ENCODE results near the gene ZACN. TPM values are rescaled to one million over a fixed set of nuclear protein-coding genes. Genes with fewer than 3 reads are reported as not detected.

Gene ZACN
- 0.26 TPM in 1 of 2 replicates, not detected in the other for total RNA-seq

DNA sequence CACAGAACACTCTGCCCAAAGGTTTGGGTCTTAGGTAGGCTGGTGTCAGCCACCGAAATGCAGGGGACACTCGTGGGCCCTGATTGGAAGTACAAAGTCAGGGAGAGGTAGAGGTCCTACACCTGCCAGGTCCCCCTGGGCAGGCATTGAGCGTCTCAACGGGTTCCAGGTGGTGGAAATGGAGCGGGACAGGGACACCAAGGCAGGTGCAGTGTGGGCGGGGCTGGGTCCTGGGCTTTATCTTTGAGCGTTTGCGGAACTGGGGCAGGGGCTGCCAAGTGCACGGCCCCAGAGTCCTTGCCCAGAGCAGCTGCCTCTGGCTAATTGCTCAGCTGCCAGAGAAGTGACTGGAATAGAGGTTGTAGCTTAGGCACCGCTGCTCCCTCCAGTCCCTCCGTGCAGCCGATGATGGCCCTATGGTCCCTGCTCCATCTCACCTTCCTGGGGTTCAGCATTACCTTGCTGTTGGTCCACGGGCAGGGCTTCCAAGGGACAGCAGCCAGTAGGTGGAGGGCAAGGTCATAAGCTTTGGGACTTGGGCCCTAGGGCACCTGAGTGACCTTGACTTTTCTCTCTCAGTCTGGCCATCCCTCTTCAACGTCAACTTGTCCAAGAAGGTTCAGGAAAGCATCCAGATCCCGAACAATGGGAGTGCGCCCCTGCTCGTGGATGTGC lies at the start of gene ZACN:
Gene ZACN, plus strand, starts transcription at position 323 of the 675 bp plus-strand sequence. Its CDS starts 83 bp downstream, at position 406.

DNA sequence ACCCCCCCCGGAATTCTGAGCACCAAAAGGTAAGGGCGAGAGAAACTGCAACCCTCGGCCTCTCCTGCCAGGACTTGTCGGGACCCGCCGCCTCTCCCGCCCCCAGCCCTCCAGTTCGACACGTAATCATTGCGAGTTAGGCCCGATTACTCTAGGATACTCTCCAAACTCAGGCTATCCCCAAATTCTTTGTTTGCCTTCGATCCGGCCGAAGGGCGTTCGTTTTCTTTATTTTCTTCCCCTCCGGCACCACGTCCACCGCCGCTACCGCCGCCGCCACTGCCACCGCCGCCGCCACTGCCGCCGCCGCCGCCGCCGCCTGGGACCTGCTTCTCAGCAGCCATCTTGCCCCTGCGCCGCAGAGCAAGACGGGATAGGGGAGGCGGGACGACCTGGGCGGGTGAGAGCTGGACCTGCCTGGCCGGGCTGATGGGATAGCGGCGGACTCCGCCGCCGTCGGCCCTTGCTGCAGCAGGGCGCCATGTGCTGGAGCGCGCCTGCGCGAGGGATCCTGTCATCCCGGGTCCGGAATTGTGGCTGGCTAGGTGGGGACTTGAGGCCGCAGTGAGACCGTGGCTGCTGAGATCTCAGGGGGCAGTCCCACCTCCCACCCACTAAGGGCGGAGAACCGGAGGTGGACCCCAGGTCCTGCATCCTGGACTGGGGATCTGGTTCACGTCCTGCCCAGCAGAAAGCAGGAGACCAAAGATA lies 6.7 kb upstream of the ZACN start, which contains the start of gene SRP68:
Gene SRP68, minus strand, starts transcription at position 370 of the 711 bp plus-strand sequence. Its CDS starts 26 bp downstream, at position 344.

DNA sequence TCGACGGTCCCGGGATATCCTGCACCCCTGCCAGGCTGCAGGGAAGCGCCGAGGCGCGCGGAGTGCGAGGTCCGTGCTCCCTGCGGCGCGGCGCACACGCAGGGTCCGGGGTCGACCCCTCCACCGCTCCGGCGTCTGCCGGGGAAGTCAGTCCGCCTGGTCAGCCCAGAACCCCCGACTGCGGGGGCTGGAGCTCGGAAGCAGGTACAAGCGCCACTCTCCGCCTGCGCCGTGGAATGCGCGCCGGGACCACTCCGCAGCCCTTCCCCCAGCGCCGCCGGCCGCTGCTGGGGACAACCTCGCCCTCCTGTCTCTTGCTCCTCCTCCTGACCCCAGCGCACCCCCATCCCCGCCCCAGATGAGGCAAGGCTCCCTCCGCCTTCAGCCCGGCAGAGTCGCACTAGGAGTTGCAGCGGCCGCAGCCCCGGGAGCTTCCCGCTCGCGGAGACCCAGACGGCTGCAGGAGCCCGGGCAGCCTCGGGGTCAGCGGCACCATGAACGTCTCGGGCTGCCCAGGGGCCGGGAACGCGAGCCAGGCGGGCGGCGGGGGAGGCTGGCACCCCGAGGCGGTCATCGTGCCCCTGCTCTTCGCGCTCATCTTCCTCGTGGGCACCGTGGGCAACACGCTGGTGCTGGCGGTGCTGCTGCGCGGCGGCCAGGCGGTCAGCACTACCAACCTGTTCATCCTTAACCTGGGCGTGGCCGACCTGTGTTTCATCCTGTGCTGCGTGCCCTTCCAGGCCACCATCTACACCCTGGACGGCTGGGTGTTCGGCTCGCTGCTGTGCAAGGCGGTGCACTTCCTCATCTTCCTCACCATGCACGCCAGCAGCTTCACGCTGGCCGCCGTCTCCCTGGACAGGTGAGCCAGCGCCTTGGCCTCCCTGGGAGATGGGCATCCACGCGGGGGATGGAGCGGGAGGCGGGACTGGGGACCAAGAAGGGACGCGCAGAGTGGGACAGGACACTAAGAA lies 4.3 kb upstream of the ZACN start, which contains the start of gene GALR2:
Gene GALR2, plus strand, starts transcription at position 392 of the 974 bp plus-strand sequence. Its CDS starts 103 bp downstream, at position 495.

DNA sequence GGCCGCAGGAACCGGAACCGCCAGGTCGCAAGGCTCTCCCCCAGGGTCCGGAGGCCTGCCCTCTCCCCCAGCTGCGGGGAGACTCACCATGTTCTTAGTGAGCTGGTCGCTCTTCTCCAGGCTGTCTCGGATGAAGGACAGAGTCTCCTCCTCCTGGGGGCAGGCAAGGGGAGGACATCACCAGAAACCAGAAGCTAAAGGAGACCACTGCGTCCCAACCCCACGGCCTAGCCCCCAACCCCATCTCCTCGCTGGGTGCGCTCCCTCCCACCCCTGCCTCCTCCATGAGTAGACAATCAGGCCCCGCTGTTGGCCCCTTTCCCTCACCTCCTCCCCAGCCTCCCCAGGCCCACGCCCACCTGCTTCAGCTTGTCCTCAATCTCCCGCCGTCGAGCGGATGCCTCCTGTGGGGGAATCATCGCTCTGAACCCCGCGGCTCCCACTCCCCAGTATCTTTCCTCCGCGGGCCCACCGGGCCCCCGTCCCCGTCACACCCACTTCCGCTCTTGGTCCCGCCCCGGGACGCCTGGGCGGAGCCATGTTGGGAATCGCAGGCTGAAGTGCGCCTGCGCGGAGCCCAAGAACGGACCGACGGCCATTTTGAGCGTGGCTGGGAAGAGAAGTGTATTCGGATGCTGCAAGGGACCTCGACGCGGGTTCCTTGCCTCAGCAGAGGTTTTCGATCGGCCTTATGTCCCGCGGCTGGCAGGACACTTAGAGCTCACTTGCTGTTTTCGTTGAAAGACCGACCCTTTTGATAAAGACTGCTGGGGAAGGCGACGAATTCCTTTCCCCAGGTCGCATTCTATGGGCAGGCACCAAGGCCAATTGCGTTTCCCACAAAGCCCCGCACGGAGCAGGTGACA lies 24.5 kb downstream of the ZACN start, which contains the start of gene EXOC7:
Gene EXOC7, minus strand, starts transcription at position 514 of the 866 bp plus-strand sequence. Its CDS starts 95 bp downstream, at position 419.

Other genes starting within 250 kb of the ZACN start
- gene UNC13D, start 234.8 kb upstream of the ZACN start, total RNA-seq = 1.8 and 3.0 TPM in 2 replicates
- gene WBP2, start 223.8 kb upstream of the ZACN start, total RNA-seq = 45.3 and 64.9 TPM in 2 replicates
- gene TRIM47, start 200.6 kb upstream of the ZACN start, total RNA-seq = 13.1 and 17.7 TPM in 2 replicates
- 16.5 and 26.6 TPM in 2 replicates for gene TRIM65, start 182.2 kb upstream of the ZACN start, total RNA-seq
- gene MRPL38, start 174.3 kb upstream of the ZACN start, total RNA-seq = 23.9 and 28.4 TPM in 2 replicates
- 12.8 and 15.9 TPM in 2 replicates for gene FBF1, start 138.1 kb upstream of the ZACN start, total RNA-seq
- 55.8 and 58.2 TPM in 2 replicates for gene ACOX1, start 100.0 kb upstream of the ZACN start, total RNA-seq
- 12.5 and 13.6 TPM in 2 replicates for gene TEN1, start 99.9 kb upstream of the ZACN start, total RNA-seq
- 2.3 and 3.4 TPM in 2 replicates for gene CDK3, start 78.3 kb upstream of the ZACN start, total RNA-seq
- gene EVPL, start 51.9 kb upstream of the ZACN start, total RNA-seq = under 0.01 and 0.10 TPM in 2 replicates
- 54.3 and 58.6 TPM in 2 replicates for gene SRP68, start 6.7 kb upstream of the ZACN start, total RNA-seq
- gene GALR2, start 4.4 kb upstream of the ZACN start, total RNA-seq = not detected in 2 replicates
- gene EXOC7, start 24.6 kb downstream of the ZACN start, total RNA-seq = 92.7 and 110 TPM in 2 replicates
- gene FOXJ1, start 62.1 kb downstream of the ZACN start, total RNA-seq = not detected in 2 replicates
- gene RNF157, start 161.3 kb downstream of the ZACN start, total RNA-seq = 0.07 and 0.30 TPM in 2 replicates
- gene UBALD2, start 186.2 kb downstream of the ZACN start, total RNA-seq = 4.2 and 4.4 TPM in 2 replicates
- 5.0 and 5.5 TPM in 2 replicates for gene QRICH2, start 229.1 kb downstream of the ZACN start, total RNA-seq

Data from smooth muscle cell of the pulmonary artery (primary cell).